RWPE2 (cell line): ENCODE data around the gene ACOXL.

Experiments
- ATAC-seq: fragments of 200-7000 bp; cut with Tn5 transposase; 3 replicates; pipeline ENCODE4 v1.9.1; 2021; ENCODE audit warnings: low read depth
- DNase-seq: peaks from one replicate; pipeline ENCODE4 v3.0.0-alpha.2; 2020; ENCODE audit warnings: low spot score
- H3K27ac ChIP-seq: fragments of 450-650 bp; 2 replicates; pipeline ENCODE4 v1.5.1; 2017; ENCODE audit warnings: mild to moderate bottlenecking; ENCODE audit not compliant: poor library complexity, severe bottlenecking
- H3K27me3 ChIP-seq: fragments of 250-450 bp; sonication (Bioruptor Pico); 2 replicates; pipeline ENCODE4 v1.5.1; 2021; ENCODE audit warnings: mild to moderate bottlenecking, moderate library complexity; ENCODE audit not compliant: insufficient read depth, poor library complexity, severe bottlenecking
- H3K36me3 ChIP-seq: fragments of 250-450 bp; sonication (Bioruptor Pico); 2 replicates; pipeline ENCODE4 v1.5.1; 2020; ENCODE audit warnings: low read depth, mild to moderate bottlenecking, moderate library complexity
- H3K4me1 ChIP-seq: fragments of 250-450 bp; sonication (Bioruptor Pico); 2 replicates; pipeline ENCODE4 v1.5.1; 2021; ENCODE audit warnings: mild to moderate bottlenecking, moderate library complexity; ENCODE audit not compliant: insufficient read depth, poor library complexity, severe bottlenecking
- H3K4me3 ChIP-seq: fragments of 250-450 bp; sonication (Bioruptor Pico); 2 replicates; pipeline ENCODE4 v1.5.1; 2021; ENCODE audit warnings: mild to moderate bottlenecking, moderate library complexity; ENCODE audit not compliant: severe bottlenecking
- H3K9me3 ChIP-seq: fragments of 250-450 bp; sonication (Bioruptor Pico); 2 replicates; pipeline ENCODE4 v1.5.1; 2021; ENCODE audit warnings: mild to moderate bottlenecking, moderate library complexity; ENCODE audit not compliant: severe bottlenecking
- CTCF ChIP-seq: fragments of 450-650 bp; IDR thresholded peaks from one replicate; pipeline ENCODE4 v1.5.1; 2017; ENCODE audit warnings: mild to moderate bottlenecking, moderate library complexity; ENCODE audit not compliant: poor library complexity, severe bottlenecking

Gene ACOXL

GRCh38 chr2:110741491-110741980 lies 9.2 kb downstream of the ACOXL start:
- no peak overlapping the region for H3K4me3 ChIP-seq
- no peaks in the 10 kb centered on the region for H3K27me3 ChIP-seq
- DNase-seq = no peak
- H3K9me3 ChIP-seq = no peaks in the 10 kb centered on the region
- no peaks in the 10 kb centered on the region for H3K4me1 ChIP-seq
- H3K36me3 ChIP-seq = no peaks in the 10 kb centered on the region
- no peak overlapping the region for H3K27ac ChIP-seq
- peak; percentile 85 for ATAC-seq
- TF ChIP-seq CTCF = no peak

GRCh38 chr2:110742412-110742811 lies 10.0 kb downstream of the ACOXL start:
- Histone ChIP-seq H3K9me3 (no peaks in the 10 kb centered on the region), H3K36me3 (no peaks in the 10 kb centered on the region), H3K4me1 (no peaks in the 10 kb centered on the region), H3K27ac (no peak overlapping the region), H3K4me3 (no peak overlapping the region), H3K27me3 (no peaks in the 10 kb centered on the region)
- DNase-seq (no peak), ATAC-seq (no peak)
- no peak for TF ChIP-seq CTCF

- H3K4me3 ChIP-seq = no peak overlapping the region
- DNase-seq (no peak), ATAC-seq (no peak)
- H3K4me1 ChIP-seq = no peaks in the 10 kb centered on the region
- no peak for TF ChIP-seq CTCF
- H3K36me3 ChIP-seq = no peaks in the 10 kb centered on the region
- peaks cover 8% of the 10 kb centered on the region for H3K27me3 ChIP-seq
- H3K27ac ChIP-seq = no peak overlapping the region
- H3K9me3 ChIP-seq = no peaks in the 10 kb centered on the region
These were observed 11.2 kb downstream of the ACOXL start for GRCh38 chr2:110743600-110743999.

GRCh38 chr2:110744429-110744828 lies 12.1 kb downstream of the ACOXL start:
- no peaks in the 10 kb centered on the region for H3K4me1 ChIP-seq
- TF ChIP-seq CTCF = no peak
- H3K9me3 ChIP-seq = no peaks in the 10 kb centered on the region
- H3K36me3 ChIP-seq = no peaks in the 10 kb centered on the region
- DNase-seq (no peak), ATAC-seq (no peak)
- no peak overlapping the region for H3K4me3 ChIP-seq
- peaks cover 15% of the 10 kb centered on the region for H3K27me3 ChIP-seq
- H3K27ac ChIP-seq = no peak overlapping the region

GRCh38 chr2:110745048-110745447 lies 12.7 kb downstream of the ACOXL start:
- no peaks in the 10 kb centered on the region for H3K36me3 ChIP-seq
- H3K27ac ChIP-seq = no peak overlapping the region
- no peaks in the 10 kb centered on the region for H3K4me1 ChIP-seq
- DNase-seq (no peak), ATAC-seq (no peak)
- TF ChIP-seq CTCF = no peak
- no peak overlapping the region for H3K4me3 ChIP-seq
- peaks cover 15% of the 10 kb centered on the region for H3K27me3 ChIP-seq
- no peaks in the 10 kb centered on the region for H3K9me3 ChIP-seq
